Astrocyte (in vitro differentiated cells and primary cell): ENCODE results near the gene WBP1.

Experiments used
- CTCF ChIP-seq: IDR thresholded peaks from 2 replicates; pipeline ENCODE4 v1.5.1; 2011; ENCODE audit warnings: low read depth, mild to moderate bottlenecking, inconsistent platforms, low read length, moderate library complexity; ENCODE audit not compliant: insufficient read depth
- EZH2 ChIP-seq: IDR thresholded peaks from 2 replicates; pipeline ENCODE4 v1.6.1; 2012; ENCODE audit warnings: mild to moderate bottlenecking, low read length, inconsistent platforms; ENCODE audit not compliant: insufficient read depth

GRCh38 chr2:74448771-74449170 is 9.5 kb upstream of the WBP1 start:
- TF ChIP-seq CTCF (no peak), EZH2 (no peak)
